Upper lobe of right lung (tissue), 1 donor: ENCODE measurements around the gene CPT2. TPM values are rescaled to one million over a fixed set of nuclear protein-coding genes. Genes with fewer than 3 reads are reported as not detected.
A peak's percentile ranks its signal among the peaks of the same experiment; 100 is the strongest.

ENCODE experiments used
- ATAC-seq: fragments of 200-7000 bp; cut with Tn5 transposase; one replicate; pipeline ENCODE4 v1.9.1; 2020; ENCODE audit warnings: mild to moderate bottlenecking, moderate library complexity
- DNase-seq: peaks from one replicate; pipeline ENCODE4 v3.0.0-alpha.2; 2020
- H3K27ac ChIP-seq: fragments of 200-600 bp; one replicate; pipeline ENCODE4 v1.8.0; 2022
- H3K27me3 ChIP-seq: fragments of 200-600 bp; one replicate; pipeline ENCODE4 v1.8.0; 2022; ENCODE audit warnings: mild to moderate bottlenecking
- H3K36me3 ChIP-seq: fragments of 200-600 bp; one replicate; pipeline ENCODE4 v1.8.0; 2022
- H3K4me1 ChIP-seq: fragments of 200-600 bp; one replicate; pipeline ENCODE4 v1.8.0; 2022
- H3K4me3 ChIP-seq: fragments of 200-600 bp; one replicate; pipeline ENCODE4 v1.8.0; 2022; ENCODE audit warnings: mild to moderate bottlenecking
- H3K9me3 ChIP-seq: fragments of 200-600 bp; one replicate; pipeline ENCODE4 v1.8.0; 2022
- intact Hi-C: fragments of 100-400 bp; cut with DNase I; formaldehyde crosslinking; loops from one replicate; pipeline ENCODE4 v1.11.0; 2022
- total RNA-seq: library from RNA; stranded (reverse); fragmentation: NEBNext Ultra II Directional; extraction: Animal tissue kit (Norgen Biotek cat#: 25700); gene quantifications from one replicate; pipeline ENCODE4 v1.2.1, GENCODE V29; 2021
- TF ChIP-seq, protein P1 (sequence below): fragments of 200-600 bp; IDR thresholded peaks from one replicate; pipeline ENCODE4 v1.8.0; 2022; ENCODE audit warnings: antibody characterized with exemption
- donor health status: DM: no; HTN: yes; CAD: no; lungs with severe emphysema.

CPT2 gene
- total RNA-seq, 1 donor from 2014 or later: 24.1 TPM

DNA sequence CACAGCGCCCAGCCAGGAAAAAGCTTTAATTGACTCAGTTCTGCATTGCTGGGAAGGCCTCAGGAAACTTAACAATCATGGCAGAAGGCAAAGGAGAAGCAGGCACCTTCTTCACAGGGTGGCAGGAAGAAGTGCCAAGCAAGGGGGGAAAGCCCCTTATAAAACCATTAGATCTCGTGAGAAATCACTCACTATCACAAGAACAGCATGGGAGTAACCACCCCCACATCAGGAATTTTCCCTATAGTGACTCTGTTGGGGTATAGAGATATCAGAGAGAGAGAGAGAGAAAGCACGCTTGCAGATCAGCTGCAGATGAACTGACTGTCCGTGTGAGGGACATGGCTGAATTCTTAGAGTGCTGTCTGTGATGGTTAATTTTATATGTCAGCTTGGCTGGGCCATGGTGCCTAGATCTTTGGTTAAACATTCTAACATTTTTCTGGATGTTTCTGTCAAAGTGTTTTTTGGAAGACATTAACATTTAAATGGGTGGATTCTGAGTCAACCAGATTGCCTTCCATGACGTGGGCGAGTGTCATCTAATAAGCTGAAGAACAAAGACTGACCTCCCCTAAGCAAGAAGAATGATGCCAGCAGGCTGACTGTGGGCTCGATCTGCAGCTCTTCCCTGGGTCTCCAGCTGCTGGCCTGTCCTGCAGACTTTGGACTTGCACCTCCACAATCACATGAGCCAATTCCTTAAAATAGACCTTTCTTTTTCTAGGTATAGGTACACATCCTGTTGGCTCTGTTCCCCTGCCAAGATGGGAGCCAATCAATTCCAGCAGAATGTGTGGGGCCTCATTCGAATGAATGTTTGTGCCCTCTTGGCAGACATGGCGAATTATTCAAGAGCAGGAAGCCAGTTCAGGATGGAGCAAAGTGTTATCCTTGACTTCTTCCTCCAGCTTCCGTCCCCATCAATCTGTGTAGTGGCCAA, 21.4 kb upstream of the CPT2 start:
- intact Hi-C loops: no loop called here
- no peak for DNase-seq
- TF ChIP-seq, protein P1, sequence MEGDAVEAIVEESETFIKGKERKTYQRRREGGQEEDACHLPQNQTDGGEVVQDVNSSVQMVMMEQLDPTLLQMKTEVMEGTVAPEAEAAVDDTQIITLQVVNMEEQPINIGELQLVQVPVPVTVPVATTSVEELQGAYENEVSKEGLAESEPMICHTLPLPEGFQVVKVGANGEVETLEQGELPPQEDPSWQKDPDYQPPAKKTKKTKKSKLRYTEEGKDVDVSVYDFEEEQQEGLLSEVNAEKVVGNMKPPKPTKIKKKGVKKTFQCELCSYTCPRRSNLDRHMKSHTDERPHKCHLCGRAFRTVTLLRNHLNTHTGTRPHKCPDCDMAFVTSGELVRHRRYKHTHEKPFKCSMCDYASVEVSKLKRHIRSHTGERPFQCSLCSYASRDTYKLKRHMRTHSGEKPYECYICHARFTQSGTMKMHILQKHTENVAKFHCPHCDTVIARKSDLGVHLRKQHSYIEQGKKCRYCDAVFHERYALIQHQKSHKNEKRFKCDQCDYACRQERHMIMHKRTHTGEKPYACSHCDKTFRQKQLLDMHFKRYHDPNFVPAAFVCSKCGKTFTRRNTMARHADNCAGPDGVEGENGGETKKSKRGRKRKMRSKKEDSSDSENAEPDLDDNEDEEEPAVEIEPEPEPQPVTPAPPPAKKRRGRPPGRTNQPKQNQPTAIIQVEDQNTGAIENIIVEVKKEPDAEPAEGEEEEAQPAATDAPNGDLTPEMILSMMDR: no peak
- H3K36me3 ChIP-seq: no peaks in the 10 kb centered on the region
- no peak overlapping the region for H3K4me3 ChIP-seq
- no peak for ATAC-seq
- H3K27me3 ChIP-seq: no peaks in the 10 kb centered on the region
- no peak overlapping the region for H3K27ac ChIP-seq
- H3K9me3 ChIP-seq: no peaks in the 10 kb centered on the region
- peaks cover 26% of the 10 kb centered on the region for H3K4me1 ChIP-seq

DNA sequence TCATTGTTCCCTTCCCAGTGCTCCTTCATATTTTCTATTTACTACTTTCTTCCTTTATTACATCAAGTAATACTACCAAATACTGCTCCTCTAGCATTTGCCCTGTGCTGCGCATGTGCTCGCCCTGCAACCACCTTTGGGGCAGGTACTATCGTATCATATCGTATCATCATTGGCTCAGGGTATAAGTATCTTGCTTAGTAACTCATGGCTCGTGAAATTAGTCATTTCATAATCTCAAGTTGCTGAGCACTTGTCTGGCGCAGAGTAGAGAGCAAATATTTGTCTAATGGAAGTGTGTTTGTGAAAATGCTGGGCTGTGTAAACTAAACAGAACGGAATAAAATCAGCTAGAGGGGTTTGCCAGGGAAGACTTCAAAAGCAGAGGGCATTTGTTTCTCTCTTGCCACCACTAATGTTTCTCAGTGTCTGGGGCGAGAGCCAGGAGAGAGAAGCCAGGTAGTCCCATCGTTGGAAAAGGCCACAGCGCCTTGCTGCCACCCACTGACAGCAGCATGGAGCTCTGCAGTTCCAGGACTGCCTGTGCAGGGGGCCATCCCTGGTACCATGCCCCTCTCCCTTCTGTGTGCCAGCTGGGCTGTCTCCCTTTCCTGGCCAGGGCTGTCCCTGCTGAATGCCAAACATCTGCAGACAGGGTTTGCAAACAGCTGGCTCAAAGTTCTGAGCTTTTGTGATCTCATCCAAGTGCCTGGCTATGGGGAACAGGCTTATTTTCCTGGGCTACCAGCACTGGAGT, 20.0 kb upstream of the CPT2 start:
- Histone ChIP-seq H3K27me3 (no peaks in the 10 kb centered on the region), H3K4me3 (no peak overlapping the region), H3K9me3 (no peaks in the 10 kb centered on the region), H3K36me3 (no peaks in the 10 kb centered on the region), H3K4me1 (peaks cover 26% of the 10 kb centered on the region), H3K27ac (no peak overlapping the region)
- intact Hi-C loops: no loop called here
- peak; percentile 77 for ATAC-seq
- TF ChIP-seq, protein P1: peak; percentile 30
- peak; percentile 77 for DNase-seq

DNA sequence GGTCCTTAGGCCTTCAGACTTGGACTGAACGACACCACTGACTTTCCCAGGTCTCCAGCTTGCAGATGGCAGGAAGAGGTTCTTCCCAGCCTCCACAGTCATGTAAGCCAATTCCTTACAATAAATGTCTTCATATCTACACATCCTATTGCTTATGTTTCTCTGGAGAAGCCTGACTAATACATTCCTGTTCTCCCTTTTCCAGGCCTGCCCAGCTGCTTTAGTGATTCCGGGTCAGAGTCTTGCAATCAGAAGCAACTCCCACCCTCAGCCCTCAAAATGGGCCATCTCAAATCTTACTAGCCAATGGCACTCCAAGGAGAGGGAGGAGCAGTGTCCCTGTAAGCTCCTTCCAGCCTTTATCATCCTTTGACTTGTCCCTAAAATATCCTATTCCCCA, 16.4 kb upstream of the CPT2 start:
- DNase-seq (no peak), ATAC-seq (no peak)
- Histone ChIP-seq H3K27me3 (no peaks in the 10 kb centered on the region), H3K36me3 (no peaks in the 10 kb centered on the region), H3K4me3 (no peak overlapping the region), H3K27ac (no peak overlapping the region), H3K9me3 (no peaks in the 10 kb centered on the region), H3K4me1 (peaks cover 30% of the 10 kb centered on the region)
- TF ChIP-seq, protein P1: no peak
- intact Hi-C loops: no loop called here

DNA sequence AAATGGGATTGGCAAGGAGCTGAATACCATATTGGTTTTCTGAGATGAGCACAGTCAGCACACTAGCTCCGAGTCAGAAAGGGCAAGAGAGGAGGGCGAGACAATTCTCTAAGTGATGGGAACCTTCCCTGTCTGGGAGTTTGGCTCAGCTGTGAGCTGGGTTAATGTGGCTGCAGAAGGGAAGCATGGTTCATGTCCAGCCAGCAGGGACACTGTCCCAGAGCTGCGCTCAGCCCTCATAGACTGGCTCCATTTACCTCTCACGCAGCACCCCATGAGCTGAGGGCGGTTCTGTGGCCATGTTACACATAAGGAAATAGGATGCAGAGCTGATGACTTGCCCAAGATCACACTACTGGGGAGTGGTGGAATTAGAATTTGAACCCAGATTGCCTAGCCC, 15.7 kb upstream of the CPT2 start:
- Histone ChIP-seq H3K27ac (no peak overlapping the region), H3K4me1 (peaks cover 23% of the 10 kb centered on the region), H3K27me3 (no peaks in the 10 kb centered on the region), H3K4me3 (no peak overlapping the region), H3K36me3 (no peaks in the 10 kb centered on the region), H3K9me3 (no peaks in the 10 kb centered on the region)
- TF ChIP-seq, protein P1: no peak
- intact Hi-C loops: no loop called here
- ATAC-seq: no peak
- no peak for DNase-seq

DNA sequence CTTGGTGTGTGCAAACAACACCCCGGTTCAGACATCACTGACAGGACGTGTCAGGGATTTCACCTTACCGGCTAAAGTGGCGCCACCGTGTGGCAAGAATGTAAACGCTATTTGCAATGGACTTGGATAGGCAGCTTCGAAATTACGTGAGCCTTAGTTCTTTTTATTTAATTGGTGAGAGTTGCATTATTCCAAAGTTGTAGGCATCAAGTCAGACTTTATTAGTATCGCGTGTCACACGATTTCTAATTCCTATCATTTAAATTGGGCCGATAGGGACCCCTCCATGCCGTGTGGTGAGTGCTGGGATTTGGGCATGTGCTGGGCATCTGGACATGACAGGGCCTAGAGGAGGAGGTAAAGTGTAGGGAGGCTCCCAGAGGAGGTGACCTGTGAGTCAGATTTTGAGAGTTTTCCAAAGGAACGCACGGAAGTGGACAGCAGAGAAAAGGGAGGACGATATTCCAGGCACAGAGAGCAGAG, 14.5 kb upstream of the CPT2 start:
- DNase-seq: peak; percentile 85
- TF ChIP-seq, protein P1: peak; percentile 95
- Histone ChIP-seq H3K4me3 (no peak overlapping the region), H3K36me3 (no peaks in the 10 kb centered on the region), H3K27me3 (no peaks in the 10 kb centered on the region), H3K4me1 (peaks cover 13% of the 10 kb centered on the region), H3K9me3 (no peaks in the 10 kb centered on the region), H3K27ac (peak overlapping the region; percentile 42)
- ATAC-seq: peak; percentile 80
- intact Hi-C loops: no loop called here
